ENCODE measurements around the gene CASS4. TPM values are rescaled to one million over a fixed set of nuclear protein-coding genes. Genes with fewer than 3 reads are reported as not detected.
A peak's percentile ranks its signal among the peaks of the same experiment; 100 is the strongest.

The CASS4 gene
- total RNA-seq, 1 experiment from 2014 or later = not detected

DNA sequence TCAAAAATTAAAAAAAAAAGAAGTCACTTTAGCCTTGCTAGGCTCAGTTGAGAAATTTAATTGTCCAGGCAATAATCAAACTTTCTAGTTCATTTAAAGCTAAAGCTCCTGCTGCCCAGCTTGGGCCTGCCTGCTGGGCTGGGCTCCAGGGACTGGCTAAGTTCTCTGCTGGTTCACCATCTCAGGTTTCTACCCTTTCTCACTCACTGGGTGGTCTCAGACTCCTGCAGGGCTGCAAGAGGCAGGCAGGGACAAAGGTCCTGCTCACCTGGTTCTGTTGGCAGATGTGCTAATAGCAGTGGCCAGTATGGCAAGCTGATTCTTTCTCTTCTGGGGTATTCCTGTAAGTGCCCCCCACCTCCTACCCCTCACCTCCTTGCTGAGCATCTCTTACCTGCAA lies 35.2 kb downstream of the CASS4 start:
- Histone ChIP-seq H2BK20ac (ENCODE audit: low read depth, low read length, poor library complexity, severe bottlenecking) (no peak overlapping the region), H2BK15ac (ENCODE audit: low read depth, low read length) (no peak overlapping the region), H3K4me2 (ENCODE audit: insufficient read depth, insufficient read length, low read length) (no peak overlapping the region), H4K8ac (replicated peaks; ENCODE audit: insufficient read length, low read depth, low read length) (no peak overlapping the region), H2AK5ac (ENCODE audit: insufficient read length, low read length) (no peak overlapping the region), H3K27ac (ENCODE audit: insufficient read length, low read depth, low read length) (no peak overlapping the region), H3K4me1 (ENCODE audit: insufficient read depth, low read length) (no peaks in the 10 kb centered on the region), H3K9ac (ENCODE audit: extremely low read depth, insufficient read length, low read length) (no peak overlapping the region), H3K9me3 (ENCODE audit: control insufficient read depth, low read depth, low read length) (no peaks in the 10 kb centered on the region), H3K23me2 (ENCODE audit: insufficient read length, low read depth, low read length, poor library complexity, severe bottlenecking) (no peaks in the 10 kb centered on the region), H4K20me1 (ENCODE audit: control insufficient read depth, insufficient read depth, insufficient read length) (no peaks in the 10 kb centered on the region), H4K91ac (ENCODE audit: insufficient read length, low read depth, low read length) (no peak overlapping the region), H2BK12ac (ENCODE audit: insufficient read length, low read depth, low read length) (no peak overlapping the region), H3K27me3 (ENCODE audit: insufficient read depth, low read length) (no peaks in the 10 kb centered on the region), H3K56ac (ENCODE audit: insufficient read length, low read depth, low read length) (no peak overlapping the region), H4K5ac (ENCODE audit: insufficient read length, low read depth, low read length) (no peak overlapping the region), H3K14ac (ENCODE audit: insufficient read depth, low read length) (no peak overlapping the region), H2AFZ (ENCODE audit: low read length) (no peak overlapping the region), H3T11ph (ENCODE audit: low read length) (no peak overlapping the region), H3K79me1 (ENCODE audit: insufficient read depth, low read depth, low read length, poor library complexity, severe bottlenecking) (no peaks in the 10 kb centered on the region), H3K18ac (ENCODE audit: insufficient read length, low read depth, low read length) (no peak overlapping the region), H3K79me2 (ENCODE audit: insufficient read depth, low read length) (no peaks in the 10 kb centered on the region), H2BK5ac (ENCODE audit: insufficient read length, low read length) (no peak overlapping the region), H3K4ac (ENCODE audit: low read depth, low read length) (no peak overlapping the region), H2BK120ac (ENCODE audit: low read depth, low read length, poor library complexity, severe bottlenecking) (no peak overlapping the region), H3K23ac (ENCODE audit: insufficient read length, low read depth, low read length) (no peak overlapping the region)
- TF ChIP-seq CTCF (conservative IDR thresholded peaks at IDR 0.05) = no peak
- Mint-ChIP-seq H3K27ac (no peak overlapping the region; a peak in 1 of 7 replicates), H3K36me3 (ENCODE audit: insufficient read depth in 1 of 3, low read depth in 3 of 3) (no peaks in the 10 kb centered on the region), H3K4me1 (peaks cover 5% of the 10 kb centered on the region in 2 experiments), H3K4me3 (no peak overlapping the region), H3K9me3 (no peaks in the 10 kb centered on the region), H3K27me3 (ENCODE audit: low read depth) (peaks cover 38% of the 10 kb centered on the region)
- peak; percentile 45 for DNase-seq
